Neural progenitor cell (in vitro differentiated cells): Measurements from ENCODE around the gene SFMBT2.

Experiments used
- CTCF ChIP-seq: fragments of 200-600 bp; sonication (generic); IDR thresholded peaks from 2 replicates; pipeline ENCODE4 v1.5.1; 2017; ENCODE audit warnings: antibody characterized with exemption, mild to moderate bottlenecking
- EZH2 ChIP-seq: fragments of 200-600 bp; sonication (generic); IDR thresholded peaks from 2 replicates; pipeline ENCODE4 v1.6.1; 2017; ENCODE audit warnings: antibody characterized with exemption, mild to moderate bottlenecking, moderate library complexity
- EZH2phosphoT487 ChIP-seq: fragments of 200-600 bp; sonication (generic); IDR thresholded peaks from 2 replicates; pipeline ENCODE4 v1.6.1; 2017; ENCODE audit warnings: antibody characterized with exemption

DNA sequence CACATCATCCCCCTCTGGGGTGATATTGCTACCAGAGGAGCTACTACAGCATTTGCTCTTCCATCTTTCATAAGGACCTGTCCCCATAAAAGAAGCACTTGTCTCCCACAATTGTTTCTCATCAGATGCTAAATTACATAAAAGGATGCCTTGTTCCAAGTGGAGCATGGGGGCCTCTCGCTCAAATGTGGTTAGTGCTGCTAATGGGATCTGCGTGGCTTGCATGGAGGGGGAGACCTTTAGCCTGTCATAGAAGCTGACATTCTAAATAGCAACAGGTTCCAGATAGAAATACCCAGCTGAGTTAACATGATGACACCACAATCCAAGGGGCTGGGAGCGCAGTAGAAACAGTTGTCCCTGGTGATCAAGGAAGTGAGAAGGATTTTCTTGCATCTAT lies 257.9 kb downstream of the SFMBT2 start:
- no peak for TF ChIP-seq CTCF
- TF ChIP-seq EZH2: no peak
- TF ChIP-seq EZH2phosphoT487: no peak
